Fibroblast of the aortic adventitia (primary cell): ENCODE data around the gene PCDH9. TPM values are rescaled to one million over a fixed set of nuclear protein-coding genes. Genes with fewer than 3 reads are reported as not detected.

Source experiments
- DNase-seq: peaks from one replicate; pipeline ENCODE4 v3.0.0-alpha.2; 2010; ENCODE audit warnings: low read depth
- H3K4me3 ChIP-seq: 2 replicates; pipeline ENCODE4 v1.5.1; 2011; ENCODE audit warnings: low read depth, mild to moderate bottlenecking, control low read depth, low read length, moderate library complexity
- total RNA-seq: library from RNA; depleted of rRNA; stranded (reverse); fragments of >200 nt; gene quantifications from 2 replicates; pipeline ENCODE4 v1.2.3, GENCODE V29; 2012; ENCODE audit warnings: low replicate concordance
- TF ChIP-seq, protein P1 (sequence below): IDR thresholded peaks from 2 replicates; pipeline ENCODE4 v1.5.1; 2011; ENCODE audit warnings: mild to moderate bottlenecking, low read length, control low read depth, inconsistent platforms; ENCODE audit not compliant: insufficient read depth

Gene PCDH9
- total RNA-seq, 1 donor, result 19.0 TPM

DNA sequence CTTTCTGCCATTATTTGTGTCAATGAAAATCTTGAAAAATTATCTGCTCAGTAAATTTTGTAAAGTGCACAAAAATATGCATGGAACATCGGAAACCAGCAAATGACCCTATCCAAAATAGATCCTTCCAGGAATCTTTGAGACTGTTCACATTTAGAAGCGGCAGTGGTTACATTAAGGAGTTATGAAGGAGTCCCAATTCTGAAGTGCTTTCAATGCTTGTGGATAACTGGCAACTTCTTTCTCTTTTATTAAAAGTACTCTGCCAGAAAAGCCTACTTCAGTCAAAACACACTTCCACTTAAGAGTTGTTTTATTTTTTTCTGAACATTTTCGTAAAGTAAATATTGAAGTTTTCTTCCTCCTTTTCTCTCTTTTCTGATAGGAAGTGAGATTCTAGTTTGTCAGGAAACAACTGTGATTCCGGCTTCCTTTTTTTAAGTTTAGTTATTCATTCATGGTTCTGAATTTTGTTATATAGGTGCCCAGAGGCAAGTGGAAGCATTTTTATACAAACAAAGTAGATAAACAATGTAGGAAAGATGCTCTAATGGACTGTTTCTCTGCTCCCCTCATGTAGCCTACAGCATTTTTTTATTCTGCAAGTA is 83.5 kb downstream of the PCDH9 start:
- H3K4me3 ChIP-seq, result no peak overlapping the region
- no peak for DNase-seq
- TF ChIP-seq, protein P1, sequence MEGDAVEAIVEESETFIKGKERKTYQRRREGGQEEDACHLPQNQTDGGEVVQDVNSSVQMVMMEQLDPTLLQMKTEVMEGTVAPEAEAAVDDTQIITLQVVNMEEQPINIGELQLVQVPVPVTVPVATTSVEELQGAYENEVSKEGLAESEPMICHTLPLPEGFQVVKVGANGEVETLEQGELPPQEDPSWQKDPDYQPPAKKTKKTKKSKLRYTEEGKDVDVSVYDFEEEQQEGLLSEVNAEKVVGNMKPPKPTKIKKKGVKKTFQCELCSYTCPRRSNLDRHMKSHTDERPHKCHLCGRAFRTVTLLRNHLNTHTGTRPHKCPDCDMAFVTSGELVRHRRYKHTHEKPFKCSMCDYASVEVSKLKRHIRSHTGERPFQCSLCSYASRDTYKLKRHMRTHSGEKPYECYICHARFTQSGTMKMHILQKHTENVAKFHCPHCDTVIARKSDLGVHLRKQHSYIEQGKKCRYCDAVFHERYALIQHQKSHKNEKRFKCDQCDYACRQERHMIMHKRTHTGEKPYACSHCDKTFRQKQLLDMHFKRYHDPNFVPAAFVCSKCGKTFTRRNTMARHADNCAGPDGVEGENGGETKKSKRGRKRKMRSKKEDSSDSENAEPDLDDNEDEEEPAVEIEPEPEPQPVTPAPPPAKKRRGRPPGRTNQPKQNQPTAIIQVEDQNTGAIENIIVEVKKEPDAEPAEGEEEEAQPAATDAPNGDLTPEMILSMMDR, result no peak

- DNase-seq, result no peak
- no peak overlapping the region for H3K4me3 ChIP-seq
- TF ChIP-seq, protein P1, result no peak
These were observed 84.2 kb downstream of the PCDH9 start for GRCh38 chr13:67145950-67146349.

DNA sequence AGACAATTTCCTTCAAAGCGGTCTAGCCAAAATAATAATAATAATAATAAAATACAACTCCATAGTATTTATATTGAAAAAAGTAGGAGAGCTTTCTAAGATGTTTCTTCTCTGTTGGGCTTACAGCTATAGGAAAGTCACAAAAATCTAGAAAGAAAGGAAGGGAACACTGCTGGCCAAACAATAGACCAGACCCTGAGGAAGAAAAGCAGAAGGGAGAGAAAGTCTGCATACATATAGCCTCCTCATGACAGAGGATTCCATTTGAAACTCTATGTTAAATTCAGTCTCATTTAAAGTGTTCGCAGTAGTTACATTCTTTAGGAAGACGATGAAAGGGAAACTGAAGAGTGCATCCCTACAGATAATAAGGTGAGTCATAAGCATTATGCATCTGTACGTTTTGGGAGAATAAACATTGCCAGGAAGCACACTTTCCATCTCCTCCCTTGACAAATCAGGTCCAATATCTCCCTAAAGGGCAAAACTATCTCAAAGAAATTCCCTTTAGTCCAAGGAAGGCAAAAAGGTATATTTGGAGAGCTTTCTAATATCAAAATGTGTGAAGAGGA is 86.5 kb downstream of the PCDH9 start:
- DNase-seq, result no peak
- TF ChIP-seq, protein P1, result no peak
- no peak overlapping the region for H3K4me3 ChIP-seq

DNA sequence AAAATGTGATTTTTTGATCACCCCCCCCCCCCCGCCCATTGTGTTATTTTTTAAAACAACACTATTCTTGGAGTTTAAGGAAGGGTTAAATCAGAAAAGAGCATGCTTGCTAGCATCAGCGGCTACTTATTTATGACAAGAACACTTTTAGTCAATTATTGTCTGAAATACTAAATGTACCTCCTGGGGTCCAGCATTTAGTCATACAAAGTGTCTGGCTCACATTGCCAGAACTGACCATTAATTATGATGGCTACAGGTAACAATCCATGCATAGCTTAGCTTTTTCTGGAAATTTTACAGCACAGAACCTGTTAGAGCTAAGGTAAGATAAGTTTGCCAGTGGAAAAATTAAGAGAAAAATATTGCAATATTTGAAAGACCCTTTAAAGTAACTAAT is 90.1 kb downstream of the PCDH9 start:
- no peak overlapping the region for H3K4me3 ChIP-seq
- no peak for DNase-seq
- TF ChIP-seq, protein P1, result no peak

GRCh38 chr13:67139551-67139950 is 90.6 kb downstream of the PCDH9 start:
- TF ChIP-seq, protein P1, result no peak
- no peak for DNase-seq
- no peak overlapping the region for H3K4me3 ChIP-seq

GRCh38 chr13:67138970-67139369 is 91.2 kb downstream of the PCDH9 start:
- DNase-seq, result no peak
- TF ChIP-seq, protein P1, result no peak
- no peak overlapping the region for H3K4me3 ChIP-seq
